GM10266 (cell line): ENCODE measurements around the gene CES2.

Experiments used
- DNase-seq: peaks from one replicate; pipeline ENCODE4 v3.0.0; 2012; ENCODE audit errors: extremely low spot score
- CTCF ChIP-seq: IDR thresholded peaks from 2 replicates; pipeline ENCODE4 v1.5.1; 2012; ENCODE audit warnings: mild to moderate bottlenecking, low read depth; ENCODE audit not compliant: control insufficient read depth, insufficient read depth; ENCODE audit errors: missing control alignments

The CES2 gene

GRCh38 chr16:66908762-66909559 lies 26.4 kb upstream of the CES2 start:
- no peak for DNase-seq
- no peak for TF ChIP-seq CTCF

GRCh38 chr16:66910175-66910940 lies 25.0 kb upstream of the CES2 start:
- DNase-seq, result no peak
- no peak for TF ChIP-seq CTCF

DNA sequence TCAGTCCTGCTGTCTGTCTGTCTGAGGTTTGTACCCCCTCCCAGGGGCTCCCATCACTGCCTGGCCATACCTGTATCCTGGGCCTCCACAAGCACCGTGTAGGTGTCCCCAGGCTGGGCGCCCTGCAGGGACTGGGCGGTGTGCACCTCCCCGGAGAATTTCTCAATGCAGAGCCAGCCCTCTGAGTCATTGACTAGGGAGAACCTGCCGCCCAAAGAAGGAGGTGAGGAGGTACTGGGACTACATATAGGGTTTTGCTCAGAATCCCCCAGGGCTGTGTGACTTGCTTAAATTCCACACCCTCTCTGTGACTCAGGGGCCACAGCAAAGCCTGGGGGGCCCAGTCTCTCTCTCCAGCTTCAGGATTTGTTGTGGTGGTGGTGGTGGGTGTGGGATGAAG lies 24.2 kb upstream of the CES2 start:
- no peak for TF ChIP-seq CTCF
- no peak for DNase-seq

- no peak for DNase-seq
- no peak for TF ChIP-seq CTCF
Measured at GRCh38 chr16:66911801-66912200, 23.5 kb upstream of the CES2 start.

DNA sequence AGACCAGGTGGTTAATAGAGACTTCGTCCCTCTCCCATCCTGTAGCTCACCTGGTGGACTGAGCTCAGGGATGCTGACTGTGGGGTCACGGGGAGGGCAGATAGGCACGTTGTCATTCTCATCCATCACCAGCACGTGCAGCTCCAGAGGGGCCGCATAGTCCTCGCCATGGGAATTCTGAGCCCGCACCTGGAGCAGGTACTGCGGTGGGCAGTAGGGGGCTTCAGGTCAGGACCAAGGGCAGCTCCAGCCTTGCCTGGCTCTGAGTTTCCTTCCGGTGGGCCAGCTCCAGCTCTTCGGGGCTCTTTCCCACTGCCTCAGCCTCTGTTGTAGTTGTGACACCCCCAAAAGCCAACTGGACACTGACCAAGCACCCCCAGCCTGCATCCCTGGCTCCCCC lies 22.2 kb upstream of the CES2 start:
- no peak for DNase-seq
- no peak for TF ChIP-seq CTCF

GRCh38 chr16:66913711-66914110 lies 21.6 kb upstream of the CES2 start:
- TF ChIP-seq CTCF, result no peak
- DNase-seq, result no peak

- no peak for TF ChIP-seq CTCF
- DNase-seq, result no peak
Measured at GRCh38 chr16:66914541-66914940, 20.8 kb upstream of the CES2 start.
